Epithelial cell of proximal tubule (primary cell): ENCODE data around the gene NALCN. TPM values are rescaled to one million over a fixed set of nuclear protein-coding genes. Genes with fewer than 3 reads are reported as not detected.

Experiments
- DNase-seq: peaks from one replicate; pipeline ENCODE4 v3.0.0-alpha.2; 2011; ENCODE audit warnings: low read depth
- H3K4me3 ChIP-seq: 2 replicates; pipeline ENCODE4 v1.5.1; 2011; ENCODE audit warnings: low read depth, mild to moderate bottlenecking, low read length
- CTCF ChIP-seq: conservative IDR thresholded peaks from 2 replicates; pipeline ENCODE4 v1.5.1; 2012; ENCODE audit warnings: low read depth, mild to moderate bottlenecking, low read length
- total RNA-seq: library from RNA; depleted of rRNA; stranded (reverse); fragments of >200 nt; gene quantifications from 2 replicates; pipeline ENCODE4 v1.2.3, GENCODE V29; 2015

NALCN gene
- total RNA-seq, 1 donor from 2014 or later: 0.35 TPM

- H3K4me3 ChIP-seq: no peak overlapping the region
- no peak for TF ChIP-seq CTCF
- no peak for DNase-seq
These were observed 126.5 kb downstream of the NALCN start for GRCh38 chr13:101289764-101290163.

GRCh38 chr13:101283782-101284181 lies 132.5 kb downstream of the NALCN start:
- TF ChIP-seq CTCF: no peak
- no peak for DNase-seq
- no peak overlapping the region for H3K4me3 ChIP-seq

- no peak for TF ChIP-seq CTCF
- no peak for DNase-seq
- no peak overlapping the region for H3K4me3 ChIP-seq
These were observed 143.4 kb downstream of the NALCN start for GRCh38 chr13:101272886-101273285.

GRCh38 chr13:101271681-101272245 lies 144.5 kb downstream of the NALCN start:
- H3K4me3 ChIP-seq: no peak overlapping the region
- TF ChIP-seq CTCF: no peak
- DNase-seq: no peak

- H3K4me3 ChIP-seq: no peak overlapping the region
- DNase-seq: peak; percentile 16
- no peak for TF ChIP-seq CTCF
These were observed 148.7 kb downstream of the NALCN start for GRCh38 chr13:101267656-101268055.

GRCh38 chr13:101265934-101266333 lies 150.4 kb downstream of the NALCN start:
- H3K4me3 ChIP-seq: no peak overlapping the region
- no peak for DNase-seq
- TF ChIP-seq CTCF: no peak

GRCh38 chr13:101264931-101265330 lies 151.4 kb downstream of the NALCN start:
- H3K4me3 ChIP-seq: no peak overlapping the region
- TF ChIP-seq CTCF: no peak
- no peak for DNase-seq
